MG63 (cell line): Measurements from ENCODE around the gene NEO1. TPM values are rescaled to one million over a fixed set of nuclear protein-coding genes. Genes with fewer than 3 reads are reported as not detected.
"Not testable (repeated sequence)": the region's sequence is repeated elsewhere in the genome, so short reads cannot be mapped to it uniquely, and the experiment has no call there.

Experiments used
- DNase-seq: peaks from one replicate; pipeline ENCODE4 v3.0.0-alpha.2; 2020
- H3K27me3 ChIP-seq: fragments of 250-450 bp; sonication (Bioruptor Pico); 2 replicates; pipeline ENCODE4 v1.5.1; 2020; ENCODE audit warnings: mild to moderate bottlenecking, moderate library complexity
- H3K36me3 ChIP-seq: fragments of 250-450 bp; sonication (Bioruptor Pico); 2 replicates; pipeline ENCODE4 v1.5.1; 2020; ENCODE audit warnings: mild to moderate bottlenecking, moderate library complexity
- H3K4me3 ChIP-seq: fragments of 250-450 bp; sonication (Bioruptor Pico); 2 replicates; pipeline ENCODE4 v1.5.1; 2020; ENCODE audit warnings: mild to moderate bottlenecking, moderate library complexity
- H3K9me3 ChIP-seq: fragments of 250-450 bp; sonication (Bioruptor Pico); 2 replicates; pipeline ENCODE4 v1.5.1; 2020; ENCODE audit warnings: mild to moderate bottlenecking, moderate library complexity
- total RNA-seq: library from RNA; depleted of rRNA; stranded (reverse); fragments of >200 nt; shearing (Covaris generic); gene quantifications from 2 replicates; pipeline ENCODE4 v1.2.3, GENCODE V29; 2014; ENCODE audit warnings: low replicate concordance

The NEO1 gene
- total RNA-seq, 1 experiment from 2014 or later = 2.2 TPM

GRCh38 chr15:73142802-73143762, 90.8 kb downstream of the NEO1 start:
- Histone ChIP-seq H3K27me3 (no peaks in the 10 kb centered on the region), H3K9me3 (no peaks in the 10 kb centered on the region), H3K36me3 (no peaks in the 10 kb centered on the region), H3K4me3 (no peak overlapping the region)
- no peak for DNase-seq

GRCh38 chr15:73143763-73144155, 91.5 kb downstream of the NEO1 start:
- DNase-seq = no peak
- Histone ChIP-seq H3K9me3 (no peaks in the 10 kb centered on the region), H3K4me3 (no peak overlapping the region), H3K36me3 (no peaks in the 10 kb centered on the region), H3K27me3 (no peaks in the 10 kb centered on the region)

- no peak for DNase-seq
- Histone ChIP-seq H3K27me3 (no peaks in the 10 kb centered on the region), H3K4me3 (no peak overlapping the region), H3K9me3 (no peaks in the 10 kb centered on the region), H3K36me3 (no peaks in the 10 kb centered on the region)
Measured at GRCh38 chr15:73146419-73146818, 94.2 kb downstream of the NEO1 start.

- H3K9me3 ChIP-seq = peaks cover 12% of the 10 kb centered on the region
- DNase-seq = no peak
- H3K27me3 ChIP-seq = no peaks in the 10 kb centered on the region
- no peak overlapping the region for H3K4me3 ChIP-seq
- no peaks in the 10 kb centered on the region for H3K36me3 ChIP-seq
Measured at GRCh38 chr15:73150831-73151230, 98.6 kb downstream of the NEO1 start.

- no peaks in the 10 kb centered on the region for H3K36me3 ChIP-seq
- no peak for DNase-seq
- H3K4me3 ChIP-seq = no peak overlapping the region
- H3K27me3 ChIP-seq = no peaks in the 10 kb centered on the region
- peaks cover 12% of the 10 kb centered on the region for H3K9me3 ChIP-seq
Measured at GRCh38 chr15:73153024-73153423, 100.8 kb downstream of the NEO1 start.

- Histone ChIP-seq H3K4me3 (no peak overlapping the region), H3K27me3 (no peaks in the 10 kb centered on the region), H3K36me3 (no peaks in the 10 kb centered on the region), H3K9me3 (peaks cover 12% of the 10 kb centered on the region)
- DNase-seq = no peak
Measured at GRCh38 chr15:73153447-73153846, 101.2 kb downstream of the NEO1 start.

- Histone ChIP-seq H3K4me3 (no peak overlapping the region), H3K9me3 (peaks cover 12% of the 10 kb centered on the region), H3K27me3 (no peaks in the 10 kb centered on the region), H3K36me3 (no peaks in the 10 kb centered on the region)
- no peak for DNase-seq
Measured at GRCh38 chr15:73156431-73157191, 104.3 kb downstream of the NEO1 start.

- Histone ChIP-seq H3K27me3 (no peaks in the 10 kb centered on the region), H3K4me3 (no peak overlapping the region), H3K36me3 (no peaks in the 10 kb centered on the region), H3K9me3 (peaks cover 13% of the 10 kb centered on the region)
- no peak for DNase-seq
Measured at GRCh38 chr15:73161546-73161945, 109.3 kb downstream of the NEO1 start.

- Histone ChIP-seq H3K27me3 (no peaks in the 10 kb centered on the region), H3K9me3 (peaks cover 13% of the 10 kb centered on the region)
Measured at GRCh38 chr15:73165435-73165834, 113.2 kb downstream of the NEO1 start.

GRCh38 chr15:73165844-73166243, 113.6 kb downstream of the NEO1 start:
- no peaks in the 10 kb centered on the region for H3K36me3 ChIP-seq
- peaks cover 13% of the 10 kb centered on the region for H3K9me3 ChIP-seq
- no peaks in the 10 kb centered on the region for H3K27me3 ChIP-seq
- no peak overlapping the region for H3K4me3 ChIP-seq
- no peak for DNase-seq

More at GRCh38 chr15:73165435-73165834, 113.2 kb downstream of the NEO1 start:
- no peak overlapping the region for H3K4me3 ChIP-seq
- no peaks in the 10 kb centered on the region for H3K36me3 ChIP-seq
- no peak for DNase-seq

- DNase-seq = not testable (repeated sequence)
Measured at GRCh38 chr15:73166711-73167110, 114.4 kb downstream of the NEO1 start.

GRCh38 chr15:73168487-73168886, 116.2 kb downstream of the NEO1 start:
- no peaks in the 10 kb centered on the region for H3K36me3 ChIP-seq
- H3K4me3 ChIP-seq = no peak overlapping the region
- H3K9me3 ChIP-seq = peaks cover 13% of the 10 kb centered on the region
- H3K27me3 ChIP-seq = peaks cover 2% of the 10 kb centered on the region; the same call in 1 of the 2 replicates
- no peak for DNase-seq

More at GRCh38 chr15:73166711-73167110, 114.4 kb downstream of the NEO1 start:
- peaks cover 13% of the 10 kb centered on the region for H3K9me3 ChIP-seq
- not testable (repeated sequence) for H3K27me3 ChIP-seq, H3K4me3 ChIP-seq, H3K36me3 ChIP-seq

- Histone ChIP-seq H3K4me3 (no peak overlapping the region), H3K36me3 (no peaks in the 10 kb centered on the region), H3K9me3 (no peaks in the 10 kb centered on the region), H3K27me3 (peaks cover 2% of the 10 kb centered on the region; the same call in 1 of the 2 replicates)
- DNase-seq = no peak
Measured at GRCh38 chr15:73171711-73172110, 119.4 kb downstream of the NEO1 start.

GRCh38 chr15:73172508-73172907, 120.2 kb downstream of the NEO1 start:
- Histone ChIP-seq H3K27me3 (peaks cover 2% of the 10 kb centered on the region; the same call in 1 of the 2 replicates), H3K36me3 (no peaks in the 10 kb centered on the region)
- no peak for DNase-seq

GRCh38 chr15:73174171-73174570, 121.9 kb downstream of the NEO1 start:
- Histone ChIP-seq H3K4me3 (no peak overlapping the region), H3K27me3 (peaks cover 2% of the 10 kb centered on the region; the same call in 1 of the 2 replicates), H3K9me3 (no peaks in the 10 kb centered on the region), H3K36me3 (no peaks in the 10 kb centered on the region)
- no peak for DNase-seq

More at GRCh38 chr15:73172508-73172907, 120.2 kb downstream of the NEO1 start:
- Histone ChIP-seq H3K4me3 (no peak overlapping the region), H3K9me3 (no peaks in the 10 kb centered on the region)

- Histone ChIP-seq H3K27me3 (peaks cover 2% of the 10 kb centered on the region; the same call in 1 of the 2 replicates), H3K36me3 (no peaks in the 10 kb centered on the region), H3K9me3 (no peaks in the 10 kb centered on the region), H3K4me3 (no peak overlapping the region)
- no peak for DNase-seq
Measured at GRCh38 chr15:73175382-73175781, 123.1 kb downstream of the NEO1 start.

GRCh38 chr15:73176598-73176997, 124.3 kb downstream of the NEO1 start:
- no peak overlapping the region for H3K4me3 ChIP-seq
- H3K36me3 ChIP-seq = no peaks in the 10 kb centered on the region
- DNase-seq = no peak
- peaks cover 2% of the 10 kb centered on the region; the same call in 1 of the 2 replicates for H3K27me3 ChIP-seq
- no peaks in the 10 kb centered on the region; the same call in 1 of the 2 replicates for H3K9me3 ChIP-seq
